H1 (cell line): Measurements from ENCODE around the gene VSTM2L. TPM values are rescaled to one million over a fixed set of nuclear protein-coding genes. Genes with fewer than 3 reads are reported as not detected.
A peak's percentile ranks its signal among the peaks of the same experiment; 100 is the strongest.

Experiments
- CTCF ChIA-PET: fragments of 300-600 bp; sonication (Branson Sonifier 250); formaldehyde crosslinking; loops from one replicate; lab custom pipeline; 2021; ENCODE audit not compliant: partially characterized antibody; lab: Charles Lee
- POLR2A ChIA-PET: fragments of 300-600 bp; sonication (Branson Sonifier 250); formaldehyde crosslinking; loops from one replicate; lab custom pipeline; 2021; ENCODE audit warnings: inconsistent platforms; ENCODE audit not compliant: partially characterized antibody; lab: Charles Lee
- DNase-seq, 2 experiments: peaks; one replicate each; pipeline versions ENCODE4 v3.0.0 to v3.0.0-alpha.2; 2010 to 2022; ENCODE audit warnings: low spot score in 2 of 2, low read depth in 1 of 2, mixed read lengths in 1 of 2
- FAIRE-seq: peaks from 2 replicates; lab custom pipeline; 2011; peaks lifted over from hg19 to GRCh38; lab: Jason Lieb, UNC
- H2AFZ ChIP-seq: 2 replicates; pipeline ENCODE4 v1.8.1; 2012; ENCODE audit warnings: low read length, inconsistent platforms
- H2AK5ac ChIP-seq: 2 replicates; pipeline ENCODE4 v1.6.1; 2013; ENCODE audit warnings: low read depth, low read length
- H2BK120ac ChIP-seq: replicated peaks from 2 replicates; pipeline ENCODE3; 2013; ENCODE audit warnings: low read depth, low read length, inconsistent platforms
- H2BK12ac ChIP-seq: 2 replicates; pipeline ENCODE4 v1.6.1; 2013; ENCODE audit warnings: low read depth, low read length
- H2BK15ac ChIP-seq: 2 replicates; pipeline ENCODE4 v1.6.1; 2013; ENCODE audit warnings: low read length
- H2BK20ac ChIP-seq: 2 replicates; pipeline ENCODE4 v1.6.1; 2013; ENCODE audit warnings: low read length
- H2BK5ac ChIP-seq: 2 replicates; pipeline ENCODE4 v1.6.1; 2013; ENCODE audit warnings: low read depth, low read length
- H3K14ac ChIP-seq: 2 replicates; pipeline ENCODE4 v1.6.1; 2013; ENCODE audit warnings: inconsistent platforms; ENCODE audit not compliant: insufficient read length
- H3K18ac ChIP-seq: 2 replicates; pipeline ENCODE4 v1.6.1; 2013; ENCODE audit warnings: low read length; ENCODE audit errors: extremely low read depth
- H3K23ac ChIP-seq: 2 replicates; pipeline ENCODE4 v1.6.1; 2013; ENCODE audit warnings: inconsistent platforms; ENCODE audit not compliant: insufficient read length
- H3K23me2 ChIP-seq: 2 replicates; pipeline ENCODE4 v1.6.1; 2013; ENCODE audit warnings: low read depth, low read length
- H3K27ac ChIP-seq: 2 replicates; pipeline ENCODE4 v1.6.1; 2011; ENCODE audit warnings: low read depth, low read length, inconsistent platforms
- H3K27me3 ChIP-seq, 4 experiments: replicated peaks in 1 of 4; 1 replicate in 1 of 4; 2 replicates in 3 of 4; pipeline versions ENCODE4 v1.6.1 to v1.8.1; 2011 to 2013; ENCODE audit warnings: low read length in 3 of 4, mild to moderate bottlenecking in 3 of 4, inconsistent platforms in 2 of 4, mixed read lengths in 2 of 4, moderate library complexity in 1 of 4; ENCODE audit not compliant: control insufficient read depth in 3 of 4, insufficient read depth in 3 of 4; ENCODE audit errors: extremely low read depth in 1 of 4
- H3K36me3 ChIP-seq, 4 experiments: 2 replicates each; pipeline versions ENCODE4 v1.6.1 to v1.8.1; 2011 to 2013; ENCODE audit warnings: mild to moderate bottlenecking in 4 of 4, low read length in 3 of 4, moderate library complexity in 2 of 4, control low read depth in 1 of 4, inconsistent platforms in 1 of 4; ENCODE audit not compliant: insufficient read depth in 4 of 4, control insufficient read depth in 2 of 4
- H3K4ac ChIP-seq: replicated peaks from 2 replicates; pipeline ENCODE3; 2013; ENCODE audit warnings: low read length, low read depth, mixed read lengths, inconsistent platforms; ENCODE audit not compliant: insufficient read length
- H3K4me1 ChIP-seq, 4 experiments: replicated peaks in 1 of 4; 1 replicate in 1 of 4; 2 replicates in 3 of 4; pipeline versions ENCODE4 v1.6.1 to v1.8.1; 2011 to 2013; ENCODE audit warnings: low read length in 3 of 4, inconsistent platforms in 2 of 4, mixed read lengths in 1 of 4; ENCODE audit not compliant: insufficient read depth in 4 of 4, control insufficient read depth in 3 of 4
- H3K4me2 ChIP-seq, 2 experiments: 2 replicates each; pipeline versions ENCODE4 v1.6.1 to v1.8.1; 2011 to 2013; ENCODE audit warnings: low read depth in 2 of 2, low read length in 2 of 2, control low read depth in 1 of 2, inconsistent platforms in 1 of 2, mild to moderate bottlenecking in 1 of 2; ENCODE audit not compliant: insufficient read depth in 1 of 2
- H3K4me3 ChIP-seq, 4 experiments: fragments of 200-600, 300-600 bp in 1 of 4; sonication (generic), shearing (Covaris generic), sonication (Bioruptor Twin) in 1 of 4; 2 replicates each; pipeline versions ENCODE4 v1.5.1 to v1.8.1; 2011 to 2016; ENCODE audit warnings: low read length in 4 of 4, low read depth in 3 of 4, control low read depth in 2 of 4, inconsistent platforms in 2 of 4, mild to moderate bottlenecking in 2 of 4, mixed read lengths in 1 of 4, moderate library complexity in 1 of 4; ENCODE audit not compliant: insufficient read depth in 2 of 4; ENCODE audit errors: extremely low read depth in 1 of 4
- H3K56ac ChIP-seq: replicated peaks from 2 replicates; pipeline ENCODE3; 2013; ENCODE audit warnings: low read depth, mild to moderate bottlenecking, mixed read lengths, low read length, inconsistent platforms; ENCODE audit not compliant: insufficient read length
- H3K79me1 ChIP-seq: 2 replicates; pipeline ENCODE4 v1.6.1; 2013; ENCODE audit warnings: low read depth, low read length, control low read depth
- H3K79me2 ChIP-seq, 2 experiments: 2 replicates each; pipeline versions ENCODE4 v1.6.1 to v1.8.1; 2012 to 2013; ENCODE audit warnings: low read length in 2 of 2, mild to moderate bottlenecking in 2 of 2, inconsistent platforms in 1 of 2; ENCODE audit not compliant: insufficient read depth in 2 of 2, control insufficient read depth in 1 of 2
- H3K9ac ChIP-seq, 4 experiments: replicated peaks in 1 of 4; 1 replicate in 1 of 4; 2 replicates in 3 of 4; pipeline versions ENCODE4 v1.6.1 to v1.8.1; 2011 to 2013; ENCODE audit warnings: low read depth in 3 of 4, low read length in 3 of 4, control low read depth in 2 of 4, mild to moderate bottlenecking in 2 of 4, moderate library complexity in 2 of 4, inconsistent platforms in 1 of 4; ENCODE audit errors: extremely low read depth in 1 of 4
- H3K9me3 ChIP-seq, 2 experiments: 2 replicates each; pipeline versions ENCODE4 v1.6.1 to v1.8.1; 2012 to 2013; ENCODE audit warnings: mild to moderate bottlenecking in 2 of 2, moderate library complexity in 2 of 2, control low read depth in 1 of 2, inconsistent platforms in 1 of 2, low read depth in 1 of 2, low read length in 1 of 2, mixed read lengths in 1 of 2; ENCODE audit not compliant: insufficient read depth in 2 of 2
- H4K20me1 ChIP-seq, 2 experiments: replicated peaks in 1 of 2; 2 replicates each; pipeline versions ENCODE3 to v1.8.1; 2011 to 2013; ENCODE audit warnings: inconsistent platforms in 2 of 2, low read length in 2 of 2, mild to moderate bottlenecking in 1 of 2; ENCODE audit not compliant: insufficient read depth in 2 of 2, control insufficient read depth in 1 of 2
- H4K5ac ChIP-seq: 2 replicates; pipeline ENCODE4 v1.6.1; 2013; ENCODE audit warnings: low read length, low read depth, mixed read lengths, inconsistent platforms; ENCODE audit not compliant: insufficient read length
- H4K8ac ChIP-seq: 2 replicates; pipeline ENCODE4 v1.8.0; 2013; ENCODE audit warnings: mild to moderate bottlenecking, moderate library complexity, low read length, inconsistent platforms; ENCODE audit not compliant: insufficient read depth; ENCODE audit errors: extremely low read depth
- H4K91ac ChIP-seq: replicated peaks from 2 replicates; pipeline ENCODE3; 2013; ENCODE audit warnings: low read length, mixed read lengths, inconsistent platforms; ENCODE audit not compliant: insufficient read length
- CREB1 ChIP-seq: IDR thresholded peaks from 2 replicates; pipeline ENCODE4 v1.6.1; 2012; ENCODE audit warnings: inconsistent platforms
- POLR2A ChIP-seq, 2 experiments: IDR thresholded peaks; 1 replicate in 1 of 2; 2 replicates in 1 of 2; pipeline ENCODE4 v1.6.1; 2011; ENCODE audit warnings: low read depth in 2 of 2, low read length in 2 of 2, mild to moderate bottlenecking in 2 of 2; ENCODE audit errors: control extremely low read depth in 1 of 2
- WGBS, 2 experiments: shearing (Covaris generic) in 1 of 2; methylation state at CpG; one replicate each; pipeline versions ENCODE4 v1.1.6 to v1.1.7; 2013 to 2015; ENCODE audit warnings: low lambda C conversion rate in 2 of 2, mixed read lengths in 2 of 2, inconsistent platforms in 1 of 2, low coverage in 1 of 2, missing lambda C conversion rate in 1 of 2; ENCODE audit not compliant: insufficient replicate concordance in 2 of 2, insufficient coverage in 1 of 2, insufficient read length in 1 of 2; ENCODE audit errors: extremely low coverage in 1 of 2, missing lambda C conversion rate in 1 of 2; 5-methylcytosine and 5-hydroxymethylcytosine counted together
- polyA plus RNA-seq, 7 experiments: library from polyadenylated mRNA; depleted of rRNA in 3 of 7; stranded (reverse) in 5 of 7; unstranded in 2 of 7; fragments of >200 nt in 5 of 7; fragments of 200-250 nt in 2 of 7; gene quantifications; 1 replicate in 5 of 7; 2 replicates in 1 of 7; 4 replicates in 1 of 7; pipeline versions ENCODE4 v1.2.1 to v1.2.3, GENCODE V29; 2011 to 2013; ENCODE audit warnings: missing spikeins in 2 of 7, mixed read lengths in 2 of 7
- total RNA-seq: library from RNA; stranded (reverse); fragmentation: NEBNext Ultra II Directional; extraction: Animal tissue kit (Norgen Biotek cat#: 25700); gene quantifications from 2 replicates; pipeline ENCODE4 v1.2.1, GENCODE V29; 2021

Gene VSTM2L
- total and polyA plus RNA-seq, 2 of the 8 experiments (the other 6 are each of a cell fraction or from before 2014, with no cell fraction given), result 1.3 to 3.2 TPM

GRCh38 chr20:37984018-37984785 lies 81.3 kb downstream of the VSTM2L start:
- Histone ChIP-seq H3K4me3 (no peak overlapping the region), H3K36me3 (peaks cover 0 to 17% (median 5%) of the 10 kb centered on the region in 4 experiments; a peak in 4 of 8 replicates), H3K18ac (no peak overlapping the region), H2BK5ac (no peak overlapping the region), H3K9ac (no peak overlapping the region), H2BK12ac (no peak overlapping the region), H3K23ac (no peak overlapping the region), H3K9me3 (no peaks in the 10 kb centered on the region), H4K91ac (no peak overlapping the region), H3K4me1 (no peaks in the 10 kb centered on the region), H2AK5ac (no peak overlapping the region), H3K4me2 (no peak overlapping the region), H3K79me1 (no peaks in the 10 kb centered on the region), H4K20me1 (peaks cover 3 to 5% of the 10 kb centered on the region in 2 experiments), H2BK20ac (no peak overlapping the region), H4K5ac (no peak overlapping the region), H3K27me3 (no peaks in the 10 kb centered on the region), H3K23me2 (no peaks in the 10 kb centered on the region), H3K14ac (no peak overlapping the region), H2AFZ (no peak overlapping the region), H4K8ac (no peak overlapping the region), H3K4ac (no peak overlapping the region), H3K27ac (no peak overlapping the region), H2BK15ac (no peak overlapping the region), H3K79me2 (no peaks in the 10 kb centered on the region), H3K56ac (no peak overlapping the region), H2BK120ac (no peak overlapping the region)
- TF ChIP-seq POLR2A (IDR thresholded peaks at IDR 0.05; ENCODE audit: control extremely low read depth in 1 of 2, low read depth in 2 of 2, low read length in 2 of 2) (0 out of 3 replicates have a peak, but pooled peaks of 1 of the 2 experiments have one; percentile 36), CREB1 (no peak)
- FAIRE-seq (no peak), DNase-seq (no peak)
- 92% methylated on average over 14 of the region's 14 CpGs; no CpG with 5 or more reads in 1 of the 2 experiments for WGBS, 2 experiments
- CTCF ChIA-PET, result interaction anchor here (0.5 to 3.5 kb wide), 6 partner anchors 9 to 420 kb away, joined by 3 to 23 read pairs (median 3); no protein-coding TSS in a partner anchor
- POLR2A ChIA-PET, result interaction anchor here (1.0 to 1.3 kb wide), 4 partner anchors 8 to 82 kb away, joined by 3 to 4 read pairs (median 4); no protein-coding TSS in a partner anchor
